ENCODE measurements around the gene THOC1.

THOC1 gene

GRCh38 chr18:285817-286216 lies 18.0 kb upstream of the THOC1 start:
- no peak for DNase-seq (ENCODE audit: low read depth)
- TF ChIP-seq, protein P1, sequence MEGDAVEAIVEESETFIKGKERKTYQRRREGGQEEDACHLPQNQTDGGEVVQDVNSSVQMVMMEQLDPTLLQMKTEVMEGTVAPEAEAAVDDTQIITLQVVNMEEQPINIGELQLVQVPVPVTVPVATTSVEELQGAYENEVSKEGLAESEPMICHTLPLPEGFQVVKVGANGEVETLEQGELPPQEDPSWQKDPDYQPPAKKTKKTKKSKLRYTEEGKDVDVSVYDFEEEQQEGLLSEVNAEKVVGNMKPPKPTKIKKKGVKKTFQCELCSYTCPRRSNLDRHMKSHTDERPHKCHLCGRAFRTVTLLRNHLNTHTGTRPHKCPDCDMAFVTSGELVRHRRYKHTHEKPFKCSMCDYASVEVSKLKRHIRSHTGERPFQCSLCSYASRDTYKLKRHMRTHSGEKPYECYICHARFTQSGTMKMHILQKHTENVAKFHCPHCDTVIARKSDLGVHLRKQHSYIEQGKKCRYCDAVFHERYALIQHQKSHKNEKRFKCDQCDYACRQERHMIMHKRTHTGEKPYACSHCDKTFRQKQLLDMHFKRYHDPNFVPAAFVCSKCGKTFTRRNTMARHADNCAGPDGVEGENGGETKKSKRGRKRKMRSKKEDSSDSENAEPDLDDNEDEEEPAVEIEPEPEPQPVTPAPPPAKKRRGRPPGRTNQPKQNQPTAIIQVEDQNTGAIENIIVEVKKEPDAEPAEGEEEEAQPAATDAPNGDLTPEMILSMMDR (IDR thresholded peaks at IDR 0.05; ENCODE audit: insufficient read depth, low read depth, low read length, missing control alignments) = no peak
- no peak overlapping the region for H3K4me3 ChIP-seq (ENCODE audit: low read depth, low read length)

DNA sequence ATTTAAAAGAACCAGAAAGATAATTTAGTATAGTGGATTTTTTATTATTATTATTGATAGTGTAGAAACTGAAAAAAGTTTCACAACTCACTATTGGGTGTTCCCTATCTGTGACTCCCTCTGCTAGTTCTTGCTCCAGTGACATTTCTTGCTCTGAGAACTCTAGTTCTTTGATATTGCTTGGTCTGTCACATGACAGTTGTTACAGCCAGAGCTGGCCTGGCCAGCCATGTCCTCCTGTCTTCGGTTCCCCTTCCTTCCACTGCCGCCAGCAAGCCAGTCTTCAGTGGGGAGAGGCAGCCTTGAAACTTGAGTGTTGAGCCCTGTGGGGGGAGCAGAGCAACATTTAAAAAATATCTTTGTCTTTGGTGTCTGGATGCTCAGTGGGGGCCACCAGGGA lies 7.6 kb upstream of the THOC1 start:
- DNase-seq (ENCODE audit: low read depth) = no peak
- H3K4me3 ChIP-seq (ENCODE audit: low read depth, low read length) = no peak overlapping the region
- TF ChIP-seq, protein P1 (IDR thresholded peaks at IDR 0.05; ENCODE audit: insufficient read depth, low read depth, low read length, missing control alignments) = no peak

- TF ChIP-seq, protein P1 (IDR thresholded peaks at IDR 0.05; ENCODE audit: insufficient read depth, low read depth, low read length, missing control alignments) = no peak
- H3K4me3 ChIP-seq (ENCODE audit: low read depth, low read length) = no peak overlapping the region
- DNase-seq (ENCODE audit: low read depth) = no peak
Measured at GRCh38 chr18:274313-274712, 6.5 kb upstream of the THOC1 start.

DNA sequence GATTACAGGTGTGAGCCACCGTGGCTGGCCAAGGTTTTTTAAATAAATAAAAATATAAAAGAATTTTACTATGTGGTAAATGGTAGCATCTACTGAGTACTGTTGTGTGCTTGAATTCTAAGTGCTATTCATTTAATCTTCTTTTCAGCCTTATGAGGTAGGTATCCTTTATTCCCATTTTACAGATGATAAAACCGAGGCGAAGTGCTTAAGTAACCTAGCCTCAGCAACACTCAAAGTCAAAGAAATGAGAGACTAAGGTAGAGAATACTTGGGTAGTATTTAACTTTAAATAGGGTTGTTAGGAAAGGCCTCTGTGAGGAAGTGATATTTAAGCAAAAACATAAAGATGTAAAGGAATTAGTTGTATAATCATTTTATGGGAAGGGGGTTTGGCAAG lies 5.7 kb upstream of the THOC1 start:
- TF ChIP-seq, protein P1 (IDR thresholded peaks at IDR 0.05; ENCODE audit: insufficient read depth, low read depth, low read length, missing control alignments) = no peak
- DNase-seq (ENCODE audit: low read depth) = no peak
- no peak overlapping the region for H3K4me3 ChIP-seq (ENCODE audit: low read depth, low read length)

DNA sequence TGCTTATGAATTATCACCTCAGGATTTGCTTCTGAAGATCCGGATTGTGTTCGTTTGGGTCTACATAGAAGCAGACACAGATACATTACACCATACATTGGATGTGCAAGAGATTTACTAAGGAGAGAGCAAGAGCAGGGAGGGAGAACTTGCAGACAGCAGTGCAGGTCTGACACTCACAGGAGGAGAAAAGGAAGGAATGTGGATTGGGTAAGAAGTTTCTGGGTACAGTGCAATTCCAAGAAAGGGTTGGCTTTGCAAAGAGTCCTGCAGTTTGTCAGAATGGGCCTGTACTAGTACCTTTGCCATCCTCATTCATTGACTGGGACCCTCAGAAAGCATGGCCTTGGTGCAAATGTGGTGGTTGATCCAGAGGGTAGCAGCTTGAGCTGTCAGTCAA lies 4.8 kb upstream of the THOC1 start:
- no peak overlapping the region for H3K4me3 ChIP-seq (ENCODE audit: low read depth, low read length)
- DNase-seq (ENCODE audit: low read depth) = no peak
- TF ChIP-seq, protein P1 (IDR thresholded peaks at IDR 0.05; ENCODE audit: insufficient read depth, low read depth, low read length, missing control alignments) = no peak

GRCh38 chr18:269480-270095 lies 1.7 kb upstream of the THOC1 start:
- TF ChIP-seq, protein P1 (IDR thresholded peaks at IDR 0.05; ENCODE audit: insufficient read depth, low read depth, low read length, missing control alignments) = no peak
- no peak for DNase-seq (ENCODE audit: low read depth)
- H3K4me3 ChIP-seq (ENCODE audit: low read depth, low read length) = no peak overlapping the region

DNA sequence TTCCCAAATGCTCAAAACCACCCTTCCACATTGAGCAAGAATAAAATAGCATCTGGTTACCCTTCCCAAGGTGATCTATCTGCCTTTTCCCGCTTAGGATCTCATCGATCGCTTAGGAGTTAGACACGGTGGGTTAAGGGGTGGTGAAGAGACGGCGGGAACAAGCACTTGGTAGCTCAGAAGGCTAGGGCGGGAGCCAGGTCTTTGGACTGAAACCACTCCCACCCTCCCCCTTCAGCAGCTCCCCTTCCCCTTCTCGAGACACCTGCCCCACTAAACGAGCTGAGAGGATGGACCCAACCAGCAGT lies 513 bp downstream of the THOC1 start:
- DNase-seq (ENCODE audit: low read depth) = no peak
- TF ChIP-seq, protein P1 (IDR thresholded peaks at IDR 0.05; ENCODE audit: insufficient read depth, low read depth, low read length, missing control alignments) = no peak
- peak overlapping the region; percentile 98 for H3K4me3 ChIP-seq (ENCODE audit: low read depth, low read length)

All from GM12865 (cell line).